ENCODE data around the gene SNCG.
"Not testable (repeated sequence)": the region's sequence is repeated elsewhere in the genome, so short reads cannot be mapped to it uniquely, and the experiment has no call there.

SNCG gene

GRCh38 chr10:86945361-86946212 is 12.8 kb upstream of the SNCG start:
- peak; percentile 47 for DNase-seq

GRCh38 chr10:86946213-86947155 is 11.9 kb upstream of the SNCG start:
- no peak for DNase-seq

GRCh38 chr10:86947806-86948205 is 10.6 kb upstream of the SNCG start:
- not testable (repeated sequence) for DNase-seq

GRCh38 chr10:86950349-86950748 is 8.1 kb upstream of the SNCG start:
- DNase-seq, result no peak

GRCh38 chr10:86951184-86951761 is 7.1 kb upstream of the SNCG start:
- DNase-seq, result no peak

GRCh38 chr10:86952106-86952505 is 6.3 kb upstream of the SNCG start:
- DNase-seq, result no peak

GRCh38 chr10:86952697-86953096 is 5.7 kb upstream of the SNCG start:
- DNase-seq, result not testable (repeated sequence)

GRCh38 chr10:86953747-86954680 is 4.4 kb upstream of the SNCG start:
- peak; percentile 69 for DNase-seq

- DNase-seq, result no peak
Measured at GRCh38 chr10:86954681-86955500, 3.5 kb upstream of the SNCG start.

GRCh38 chr10:86955501-86956194 is 2.8 kb upstream of the SNCG start:
- DNase-seq, result no peak

- DNase-seq, result no peak
Measured at GRCh38 chr10:86956195-86956847, 2.1 kb upstream of the SNCG start.

GRCh38 chr10:86956848-86957448 is 1.5 kb upstream of the SNCG start:
- DNase-seq, result no peak

- no peak for DNase-seq
Measured at GRCh38 chr10:86957471-86958115, 806 bp upstream of the SNCG start, which contains the start of gene MMRN2. TSS of gene MMRN2 (minus strand) at chr10:86957615. CDS start at chr10:86957541, 74 bp downstream.

- DNase-seq, result no peak
Measured at GRCh38 chr10:86958901-86959736, 720 bp downstream of the SNCG start.

- no peak for DNase-seq
Measured at GRCh38 chr10:86959737-86960002, 1.3 kb downstream of the SNCG start.

GRCh38 chr10:86960003-86960862 is 1.8 kb downstream of the SNCG start:
- peak; percentile 62 for DNase-seq

GRCh38 chr10:86960863-86961434 is 2.5 kb downstream of the SNCG start:
- no peak for DNase-seq
